Neural crest cell (in vitro differentiated cells): ENCODE results near the gene GRK5. TPM values are rescaled to one million over a fixed set of nuclear protein-coding genes. Genes with fewer than 3 reads are reported as not detected.

Source experiments
- DNase-seq: peaks from one replicate; pipeline ENCODE4 v3.0.0; 2021; ENCODE audit warnings: low read depth, mixed read lengths, low spot score
- H3K27ac Mint-ChIP-seq: one replicate; pipeline ENCODE4 v1.8.0; 2021; ENCODE audit warnings: mild to moderate bottlenecking, mixed read lengths; ENCODE audit not compliant: unreplicated experiment
- H3K27me3 Mint-ChIP-seq: 2 replicates; pipeline ENCODE4 v1.8.0; 2021; ENCODE audit warnings: low read depth, mild to moderate bottlenecking, mixed read lengths
- H3K36me3 Mint-ChIP-seq: 2 replicates; pipeline ENCODE4 v1.8.0; 2021; ENCODE audit warnings: low read depth, mild to moderate bottlenecking, mixed read lengths
- H3K4me1 Mint-ChIP-seq: 2 replicates; pipeline ENCODE4 v1.8.0; 2021; ENCODE audit warnings: mixed read lengths
- H3K4me3 Mint-ChIP-seq: one replicate; pipeline ENCODE4 v1.8.0; 2021; ENCODE audit warnings: mild to moderate bottlenecking, mixed read lengths
- H3K9me3 Mint-ChIP-seq: 2 replicates; pipeline ENCODE4 v1.8.0; 2021; ENCODE audit warnings: mixed read lengths
- total RNA-seq: library from RNA; stranded (reverse); gene quantifications from 2 replicates; pipeline ENCODE4 v1.2.1, GENCODE V29; 2021
- TF ChIP-seq, protein P1 (sequence below): fragments of 200-600 bp; sonication (generic); conservative IDR thresholded peaks from 2 replicates; pipeline ENCODE4 v1.5.0; 2021; ENCODE audit warnings: antibody characterized with exemption, mild to moderate bottlenecking

GRK5 gene
- total RNA-seq, 1 donor from 2014 or later: 13.5 TPM

DNA sequence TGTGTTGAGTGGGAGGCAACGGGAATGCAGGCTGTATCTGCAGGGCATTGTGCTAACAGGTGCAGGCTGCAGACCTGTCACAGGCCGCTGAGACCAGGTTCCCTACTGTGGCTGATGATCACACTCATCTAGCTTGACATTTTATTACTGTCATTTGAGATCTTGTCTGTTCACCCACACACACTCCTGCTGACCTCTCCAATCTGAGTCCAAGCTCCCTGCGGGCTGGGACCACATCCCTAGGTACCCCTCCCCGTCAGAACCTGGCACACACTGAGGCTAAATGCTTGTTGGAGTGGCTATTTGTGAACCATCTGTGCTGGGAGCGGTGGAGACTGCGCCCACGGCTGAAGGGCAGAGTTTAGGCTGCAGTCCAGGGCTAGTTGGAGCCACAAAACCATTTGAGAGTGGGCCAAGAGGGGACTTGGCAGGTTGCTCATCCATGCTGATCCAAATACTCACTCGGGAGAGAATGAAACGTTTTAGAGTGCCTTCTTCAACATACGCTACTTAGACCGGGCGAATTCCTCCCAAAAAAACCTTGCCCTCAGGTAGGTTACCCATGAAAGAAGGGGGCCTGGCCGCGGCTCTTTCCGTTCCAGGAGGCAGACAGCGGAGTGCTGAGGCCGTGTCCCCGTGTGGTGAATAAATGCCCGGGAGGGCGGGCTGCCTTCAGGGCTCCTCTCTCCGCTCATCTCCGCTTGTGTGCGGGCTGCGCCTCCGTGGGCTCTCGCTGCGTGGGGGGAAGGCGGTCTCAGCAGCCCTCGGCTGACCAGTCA is 170.8 kb downstream of the GRK5 start:
- H3K4me1 Mint-ChIP-seq: peaks cover 13% of the 10 kb centered on the region
- no peaks in the 10 kb centered on the region for H3K9me3 Mint-ChIP-seq
- H3K27ac Mint-ChIP-seq: no peak overlapping the region
- H3K27me3 Mint-ChIP-seq: no peaks in the 10 kb centered on the region
- TF ChIP-seq, protein P1, sequence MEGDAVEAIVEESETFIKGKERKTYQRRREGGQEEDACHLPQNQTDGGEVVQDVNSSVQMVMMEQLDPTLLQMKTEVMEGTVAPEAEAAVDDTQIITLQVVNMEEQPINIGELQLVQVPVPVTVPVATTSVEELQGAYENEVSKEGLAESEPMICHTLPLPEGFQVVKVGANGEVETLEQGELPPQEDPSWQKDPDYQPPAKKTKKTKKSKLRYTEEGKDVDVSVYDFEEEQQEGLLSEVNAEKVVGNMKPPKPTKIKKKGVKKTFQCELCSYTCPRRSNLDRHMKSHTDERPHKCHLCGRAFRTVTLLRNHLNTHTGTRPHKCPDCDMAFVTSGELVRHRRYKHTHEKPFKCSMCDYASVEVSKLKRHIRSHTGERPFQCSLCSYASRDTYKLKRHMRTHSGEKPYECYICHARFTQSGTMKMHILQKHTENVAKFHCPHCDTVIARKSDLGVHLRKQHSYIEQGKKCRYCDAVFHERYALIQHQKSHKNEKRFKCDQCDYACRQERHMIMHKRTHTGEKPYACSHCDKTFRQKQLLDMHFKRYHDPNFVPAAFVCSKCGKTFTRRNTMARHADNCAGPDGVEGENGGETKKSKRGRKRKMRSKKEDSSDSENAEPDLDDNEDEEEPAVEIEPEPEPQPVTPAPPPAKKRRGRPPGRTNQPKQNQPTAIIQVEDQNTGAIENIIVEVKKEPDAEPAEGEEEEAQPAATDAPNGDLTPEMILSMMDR: no peak
- DNase-seq: no peak
- peaks cover 6% of the 10 kb centered on the region for H3K36me3 Mint-ChIP-seq
- no peak overlapping the region for H3K4me3 Mint-ChIP-seq

DNA sequence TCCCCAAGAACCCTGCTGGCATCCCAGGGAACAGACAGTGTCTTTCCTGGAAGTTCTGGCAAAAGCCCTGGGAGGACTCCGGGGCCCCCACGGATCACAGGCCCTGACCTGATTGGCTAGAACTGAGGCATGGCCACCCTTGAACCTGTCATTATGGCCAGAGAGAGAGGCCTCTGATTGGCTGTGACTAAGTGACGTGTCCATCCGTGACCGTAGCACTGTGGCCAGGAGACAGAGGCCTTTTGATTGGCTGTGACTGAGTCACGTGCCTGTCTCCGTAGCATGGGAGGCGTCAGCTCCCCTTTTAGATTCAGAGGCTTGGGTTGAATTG is 171.3 kb downstream of the GRK5 start:
- Mint-ChIP-seq H3K4me1 (peaks cover 13% of the 10 kb centered on the region), H3K4me3 (no peak overlapping the region), H3K27me3 (no peaks in the 10 kb centered on the region), H3K9me3 (no peaks in the 10 kb centered on the region), H3K27ac (no peak overlapping the region), H3K36me3 (peaks cover 8% of the 10 kb centered on the region)
- TF ChIP-seq, protein P1: no peak
- no peak for DNase-seq

DNA sequence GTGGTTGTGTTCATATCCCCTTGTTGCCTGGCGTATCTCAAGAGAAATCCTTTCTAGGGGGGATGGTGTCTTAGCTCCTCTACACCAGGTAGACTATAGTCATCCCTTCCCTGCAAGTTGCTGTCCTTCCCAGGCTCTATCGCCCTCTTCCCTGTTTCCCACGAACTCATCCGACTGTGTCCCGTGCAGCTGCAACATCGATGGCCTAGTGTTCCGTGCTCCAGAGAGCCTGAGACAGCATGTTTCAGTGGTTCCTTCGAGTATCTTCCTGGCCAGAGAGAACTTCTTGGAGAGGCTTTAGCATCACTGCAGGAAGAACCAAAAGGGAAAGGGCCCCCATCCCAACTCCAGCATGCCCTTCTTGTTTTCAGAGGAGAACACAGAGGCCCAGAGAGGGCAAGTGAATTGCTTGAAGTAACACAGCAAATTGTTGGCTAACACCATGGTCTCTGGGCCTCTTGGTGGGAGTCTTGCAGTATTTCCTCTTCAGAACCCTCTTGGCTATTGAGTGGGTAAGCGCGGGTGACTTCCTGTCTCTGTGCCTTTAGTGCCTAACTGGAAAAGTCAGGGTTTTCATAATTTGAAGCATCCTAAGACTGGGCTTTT is 172.2 kb downstream of the GRK5 start:
- Mint-ChIP-seq H3K4me1 (peaks cover 13% of the 10 kb centered on the region), H3K27me3 (no peaks in the 10 kb centered on the region), H3K36me3 (peaks cover 8% of the 10 kb centered on the region), H3K4me3 (no peak overlapping the region), H3K9me3 (no peaks in the 10 kb centered on the region), H3K27ac (peak overlapping the region; percentile 81)
- TF ChIP-seq, protein P1: no peak
- no peak for DNase-seq

DNA sequence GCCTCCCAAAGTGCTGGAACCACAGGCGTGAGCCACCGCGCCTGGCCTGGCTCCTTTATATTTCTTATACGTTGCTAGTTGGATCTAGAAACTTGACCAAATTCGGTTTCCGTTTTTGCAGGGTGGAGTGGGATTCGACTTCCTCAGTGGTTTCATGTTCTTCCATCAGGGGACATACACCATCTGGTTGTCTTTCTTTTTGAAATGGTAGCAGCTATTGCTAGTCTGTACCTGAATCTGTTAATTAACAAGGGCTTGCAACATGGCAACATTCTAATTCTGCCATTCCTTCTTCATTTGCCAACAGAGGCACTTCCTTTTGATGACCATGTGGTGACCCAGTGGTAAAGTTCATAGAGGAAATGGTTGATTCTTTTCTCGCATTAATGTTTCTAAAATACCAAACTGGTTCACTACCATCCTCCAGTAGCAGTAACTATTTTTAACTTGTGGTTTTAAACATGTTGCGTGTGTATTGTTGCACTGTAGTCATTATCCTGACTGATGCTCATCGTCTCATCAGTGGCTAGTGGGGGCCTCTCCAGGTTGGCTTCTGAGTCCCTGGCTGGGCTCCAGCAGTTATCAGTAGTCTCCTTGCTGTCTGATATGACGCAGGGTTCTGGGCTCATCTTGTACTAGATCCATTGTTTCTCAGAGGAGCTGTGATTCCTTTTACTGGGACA is 175.9 kb downstream of the GRK5 start:
- Mint-ChIP-seq H3K4me1 (peaks cover 5% of the 10 kb centered on the region), H3K27ac (no peak overlapping the region), H3K27me3 (no peaks in the 10 kb centered on the region), H3K36me3 (peaks cover 8% of the 10 kb centered on the region), H3K4me3 (no peak overlapping the region), H3K9me3 (peaks cover 3% of the 10 kb centered on the region)
- no peak for DNase-seq
- TF ChIP-seq, protein P1: no peak

DNA sequence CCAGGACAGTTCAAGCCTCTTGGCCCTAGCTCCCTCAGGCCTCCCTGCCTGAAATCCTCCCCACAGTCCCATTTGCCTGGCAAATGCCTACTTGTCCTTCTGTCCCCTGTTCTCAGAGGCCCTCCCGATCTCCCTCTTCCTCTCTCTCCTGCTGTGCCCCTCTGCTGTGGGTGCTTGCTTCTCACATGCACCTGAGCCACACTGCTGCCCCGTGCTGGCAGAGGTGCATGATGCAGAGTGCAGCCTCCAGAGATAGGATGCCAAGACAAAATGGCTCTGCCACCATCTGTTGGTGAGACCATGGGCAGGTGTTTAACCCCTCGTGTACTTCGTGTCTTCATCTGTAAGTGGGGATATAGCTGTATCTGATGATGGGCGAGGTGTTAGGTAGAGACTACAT is 176.8 kb downstream of the GRK5 start:
- DNase-seq: no peak
- no peaks in the 10 kb centered on the region for H3K27me3 Mint-ChIP-seq
- TF ChIP-seq, protein P1: no peak
- peaks cover under 1% of the 10 kb centered on the region for H3K4me1 Mint-ChIP-seq
- H3K36me3 Mint-ChIP-seq: peaks cover 8% of the 10 kb centered on the region
- H3K4me3 Mint-ChIP-seq: no peak overlapping the region
- H3K27ac Mint-ChIP-seq: no peak overlapping the region
- peaks cover 3% of the 10 kb centered on the region for H3K9me3 Mint-ChIP-seq
